GM12878 (cell line): ENCODE data around the gene VAT1. TPM values are rescaled to one million over a fixed set of nuclear protein-coding genes. Genes with fewer than 3 reads are reported as not detected.

Experiments used
- ATF2 ChIP-seq: IDR thresholded peaks from 2 replicates; pipeline ENCODE4 v1.6.1; 2012; ENCODE audit warnings: low read length, inconsistent platforms
- CTCF ChIP-seq, 3 experiments: IDR thresholded peaks in 2 of 3; conservative IDR thresholded peaks in 1 of 3; 2 replicates each; pipeline ENCODE4 v1.5.1; 2011; ENCODE audit warnings: low read depth in 3 of 3, low read length in 3 of 3, mild to moderate bottlenecking in 3 of 3, control low read depth in 2 of 3, moderate library complexity in 2 of 3, inconsistent platforms in 1 of 3, mixed read lengths in 1 of 3; ENCODE audit not compliant: control insufficient read depth in 2 of 3, insufficient read depth in 1 of 3; ENCODE audit errors: extremely low read depth in 1 of 3
- EGR1 ChIP-seq, 2 experiments: IDR thresholded peaks; 1 replicate in 1 of 2; 2 replicates in 1 of 2; pipeline ENCODE4 v1.6.1; 2011 to 2012; ENCODE audit warnings: low read depth in 2 of 2, low read length in 2 of 2, borderline replicate concordance in 1 of 2, mild to moderate bottlenecking in 1 of 2, moderate library complexity in 1 of 2
- HCFC1 ChIP-seq: fragments of 150-350 bp; IDR thresholded peaks from 2 replicates; pipeline ENCODE4 v1.6.1; 2014; ENCODE audit warnings: low read length
- IRF4 ChIP-seq: IDR thresholded peaks from 2 replicates; pipeline ENCODE4 v1.6.1; 2011; ENCODE audit warnings: low read depth, low read length
- MYB ChIP-seq: fragments of 150-350 bp; IDR thresholded peaks from 2 replicates; pipeline ENCODE4 v1.6.1; 2014; ENCODE audit warnings: mild to moderate bottlenecking, low read depth, low read length, borderline replicate concordance
- NBN ChIP-seq: fragments of 450-650 bp; IDR thresholded peaks from 2 replicates; pipeline ENCODE4 v1.6.1; 2016
- NFIC ChIP-seq: IDR thresholded peaks from 2 replicates; pipeline ENCODE4 v1.6.1; 2012; ENCODE audit warnings: low read depth, mild to moderate bottlenecking, inconsistent platforms, low read length, moderate library complexity
- NFXL1 ChIP-seq: fragments of 450-650 bp; IDR thresholded peaks from 2 replicates; pipeline ENCODE4 v1.6.1; 2017; ENCODE audit warnings: antibody characterized with exemption, mild to moderate bottlenecking, borderline replicate concordance
- ZBTB40 ChIP-seq: fragments of 450-650 bp; IDR thresholded peaks from 2 replicates; pipeline ENCODE4 v1.6.1; 2016; ENCODE audit warnings: mild to moderate bottlenecking, moderate library complexity, borderline replicate concordance
- polyA plus RNA-seq, 11 experiments: library from polyadenylated mRNA; depleted of rRNA in 4 of 11; unstranded in 6 of 11; stranded (reverse) in 5 of 11; fragments of >200 nt; fragmentation: Nextera tagmentation in 4 of 11; fragmentation: Illumina TruSeq in 1 of 11; extraction: Ambion mirVana in 4 of 11; extraction: Trizol in 1 of 11; gene quantifications; 1 replicate in 1 of 11; 2 replicates in 10 of 11; pipeline versions ENCODE4 v1.2.1 to v1.2.3, GENCODE V29; 2011 to 2016; ENCODE audit warnings: inconsistent platforms in 2 of 11, missing spikeins in 2 of 11, low read depth in 1 of 11
- total RNA-seq, 4 experiments: library from RNA; depleted of rRNA in 3 of 4; stranded (reverse); fragments of >200 nt in 3 of 4; fragmentation: Illumina TruSeq in 1 of 4; extraction: Trizol in 1 of 4; gene quantifications; 2 replicates each; pipeline versions ENCODE4 v1.2.1 to v1.2.3, GENCODE V29; 2013 to 2021
- TF ChIP-seq, protein P1 (sequence below): IDR thresholded peaks from 2 replicates; pipeline ENCODE4 v1.6.1; 2011; ENCODE audit warnings: borderline replicate concordance, low read depth, mild to moderate bottlenecking, moderate library complexity, low read length; ENCODE audit not compliant: insufficient read depth, poor library complexity, severe bottlenecking

Gene VAT1
- total and polyA plus RNA-seq, 10 of the 15 experiments (the other 5 are each of a cell fraction or from before 2014, with no cell fraction given) = 5.0 to 19.8 (median 8.2) TPM

DNA sequence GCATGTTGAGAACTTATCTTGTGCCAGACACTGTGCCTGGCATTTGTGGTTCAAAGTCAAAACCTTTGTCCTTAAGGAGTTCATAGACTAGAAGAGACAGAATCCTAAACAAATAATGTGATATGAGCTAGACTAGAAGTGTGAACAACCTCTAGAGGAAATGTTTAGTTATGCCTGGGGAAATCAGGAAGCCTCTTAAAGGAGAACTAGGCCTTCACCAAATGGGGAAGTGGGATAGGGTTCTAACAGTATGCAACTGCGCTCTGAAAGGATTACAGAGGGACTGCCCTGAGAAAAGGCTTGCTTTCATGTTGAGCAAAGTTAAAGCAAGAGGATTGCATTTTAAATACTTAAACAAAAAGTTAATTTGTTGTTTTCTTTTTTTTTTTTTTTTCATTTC lies 37.0 kb downstream of the VAT1 start (continued):
- TF ChIP-seq MYB (no peak), ATF2 (no peak), EGR1 (IDR thresholded peaks at IDR 0.05; ENCODE audit: borderline replicate concordance in 1 of 2, low read depth in 2 of 2, low read length in 2 of 2) (no peak), NBN (no peak), ZBTB40 (no peak), CTCF (IDR thresholded peaks at IDR 0.05 in 2 of 3, conservative IDR thresholded peaks at IDR 0.05 in 1 of 3; ENCODE audit: control insufficient read depth in 2 of 3, extremely low read depth in 1 of 3, insufficient read depth in 1 of 3, low read depth in 3 of 3, low read length in 3 of 3) (no peak), NFIC (peak; percentile 60), IRF4 (peak; percentile 86), NFXL1 (no peak), HCFC1 (no peak)
- TF ChIP-seq, protein P1, sequence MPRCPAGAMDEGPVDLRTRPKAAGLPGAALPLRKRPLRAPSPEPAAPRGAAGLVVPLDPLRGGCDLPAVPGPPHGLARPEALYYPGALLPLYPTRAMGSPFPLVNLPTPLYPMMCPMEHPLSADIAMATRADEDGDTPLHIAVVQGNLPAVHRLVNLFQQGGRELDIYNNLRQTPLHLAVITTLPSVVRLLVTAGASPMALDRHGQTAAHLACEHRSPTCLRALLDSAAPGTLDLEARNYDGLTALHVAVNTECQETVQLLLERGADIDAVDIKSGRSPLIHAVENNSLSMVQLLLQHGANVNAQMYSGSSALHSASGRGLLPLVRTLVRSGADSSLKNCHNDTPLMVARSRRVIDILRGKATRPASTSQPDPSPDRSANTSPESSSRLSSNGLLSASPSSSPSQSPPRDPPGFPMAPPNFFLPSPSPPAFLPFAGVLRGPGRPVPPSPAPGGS = no peak
